Breast epithelium (tissue), 4 donors: ENCODE data around the gene FAM200A. TPM values are rescaled to one million over a fixed set of nuclear protein-coding genes. Genes with fewer than 3 reads are reported as not detected.
"Not testable (repeated sequence)": the region's sequence is repeated elsewhere in the genome, so short reads cannot be mapped to it uniquely, and the experiment has no call there.

ENCODE experiments used
- DNase-seq, 2 donors: peaks; one replicate each; pipeline ENCODE4 v3.0.0-alpha.2; 2019; ENCODE audit warnings: low spot score in 2 of 2
- H3K27ac ChIP-seq, 2 donors: fragments of 200-600 bp; sonication (generic) in 1 of 2; one replicate each; pipeline ENCODE4 v1.5.1; 2016 to 2019; ENCODE audit warnings: mild to moderate bottlenecking in 1 of 2
- H3K27me3 ChIP-seq, 2 donors: fragments of 200-600 bp; sonication (generic) in 1 of 2; one replicate each; pipeline versions ENCODE4 v1.5.1 to v1.6.0; 2017 to 2019; ENCODE audit warnings: control low read depth in 1 of 2, mild to moderate bottlenecking in 1 of 2
- H3K36me3 ChIP-seq: fragments of 200-600 bp; one replicate; pipeline ENCODE4 v1.5.1; 2019
- H3K4me1 ChIP-seq, 2 donors: fragments of 200-600 bp; sonication (generic); one replicate each; pipeline ENCODE4 v1.5.1; 2016 to 2019; ENCODE audit warnings: control low read depth in 1 of 2
- H3K4me3 ChIP-seq, 3 donors: fragments of 200-600 bp; sonication (generic); 1 replicate in 2 of 3; 2 replicates in 1 of 3; pipeline ENCODE4 v1.5.1; 2016 to 2019; ENCODE audit warnings: mild to moderate bottlenecking in 3 of 3, moderate library complexity in 2 of 3
- H3K9me3 ChIP-seq, 2 donors: fragments of 200-600 bp; sonication (generic) in 1 of 2; one replicate each; pipeline ENCODE4 v1.5.1; 2016 to 2019; ENCODE audit warnings: control low read depth in 1 of 2
- CTCF ChIP-seq, 3 donors: fragments of 450-650 bp; IDR thresholded peaks; one replicate each; pipeline ENCODE4 v1.5.1; 2016 to 2017; ENCODE audit warnings: antibody characterized with exemption in 3 of 3, mild to moderate bottlenecking in 3 of 3, moderate library complexity in 3 of 3
- POLR2A ChIP-seq: fragments of 450-650 bp; IDR thresholded peaks from one replicate; pipeline ENCODE4 v1.6.1; 2016; ENCODE audit warnings: antibody characterized with exemption, mild to moderate bottlenecking, moderate library complexity
- POLR2AphosphoS5 ChIP-seq, 3 donors: sonication (generic); formaldehyde crosslinking; IDR thresholded peaks; one replicate each; pipeline ENCODE4 v1.6.1; 2017; ENCODE audit warnings: antibody characterized with exemption in 3 of 3
- intact Hi-C: fragments of 100-400 bp; cut with DNase I; formaldehyde crosslinking; loops from one replicate; pipeline ENCODE4 v1.15.1; 2023; ENCODE audit warnings: low total_unique reads
- total RNA-seq, 3 donors: library from RNA; depleted of rRNA; stranded (reverse); fragments of >200 nt; gene quantifications; one replicate each; pipeline ENCODE4 v1.1.0, GENCODE V29; 2016

FAM200A gene
- total RNA-seq, 3 donors from 2014 or later: 2.6 to 10.2 (median 5.6) TPM

- Histone ChIP-seq H3K4me1 (no peaks in the 10 kb centered on the region), H3K27me3 (no peaks in the 10 kb centered on the region), H3K27ac (no peak overlapping the region), H3K4me3 (no peak overlapping the region), H3K9me3 (no peaks in the 10 kb centered on the region), H3K36me3 (peaks cover 3% of the 10 kb centered on the region)
- no peak for TF ChIP-seq POLR2A
- no peak for TF ChIP-seq POLR2AphosphoS5 (IDR thresholded peaks at IDR 0.05)
- TF ChIP-seq CTCF (IDR thresholded peaks at IDR 0.05): no peak
- DNase-seq: no peak
- intact Hi-C loops: no loop called here
Measured at GRCh38 chr7:99521399-99521798, 30.5 kb downstream of the FAM200A start.

DNA sequence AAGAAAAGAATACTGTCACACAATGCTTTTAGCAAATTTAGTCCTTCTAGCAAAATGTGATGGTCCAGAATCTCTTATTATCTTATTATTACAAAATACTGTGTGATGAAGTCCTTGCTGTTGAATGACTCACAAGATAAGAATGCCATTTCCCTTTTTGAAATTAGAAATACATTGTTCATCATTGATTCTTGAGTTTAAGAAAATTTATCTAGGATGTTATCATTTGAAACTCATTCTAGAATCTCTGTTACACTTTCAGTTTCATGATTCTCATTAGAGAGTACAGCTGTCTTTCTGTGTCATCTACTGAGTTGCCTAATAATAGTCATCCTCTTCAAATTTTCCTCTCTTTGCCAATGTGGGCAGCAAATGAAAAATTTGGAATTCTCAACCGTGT is 37.9 kb downstream of the FAM200A start:
- Histone ChIP-seq H3K27ac (no peak overlapping the region), H3K36me3 (peaks cover 6% of the 10 kb centered on the region), H3K4me1 (no peaks in the 10 kb centered on the region), H3K9me3 (no peaks in the 10 kb centered on the region), H3K4me3 (no peak overlapping the region), H3K27me3 (no peaks in the 10 kb centered on the region)
- no peak for DNase-seq
- intact Hi-C loops: no loop called here
- TF ChIP-seq POLR2AphosphoS5 (IDR thresholded peaks at IDR 0.05) (no peak), POLR2A (no peak), CTCF (IDR thresholded peaks at IDR 0.05) (no peak)

DNA sequence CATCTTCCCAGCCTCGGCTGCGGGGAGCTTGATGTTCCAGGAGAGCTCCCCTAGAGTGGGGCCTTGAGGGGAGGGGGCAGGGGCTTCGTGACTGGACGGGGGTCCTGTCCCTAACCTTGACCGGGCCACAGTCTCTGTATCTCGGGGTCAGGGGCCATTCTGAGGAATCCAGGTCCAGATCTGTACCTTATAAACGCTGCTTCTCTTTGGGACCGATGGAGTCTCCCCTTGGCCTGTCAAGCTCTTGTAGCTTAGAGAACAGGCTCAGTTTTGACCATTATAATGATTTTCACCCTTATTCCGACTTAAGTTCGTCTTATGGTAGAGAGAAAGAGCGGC is 46.6 kb downstream of the FAM200A start:
- TF ChIP-seq POLR2AphosphoS5 (IDR thresholded peaks at IDR 0.05) (no peak), POLR2A (no peak), CTCF (IDR thresholded peaks at IDR 0.05) (no peak)
- no peak for DNase-seq
- Histone ChIP-seq H3K4me1 (peaks cover 0 to 20% of the 10 kb centered on the region in 2 donors), H3K36me3 (no peaks in the 10 kb centered on the region), H3K4me3 (peak overlapping the region; percentile 73 to 87 (median 77)), H3K27me3 (no peaks in the 10 kb centered on the region), H3K27ac (peak overlapping the region; percentile 96), H3K9me3 (no peaks in the 10 kb centered on the region)
- intact Hi-C loops: no loop called here

DNA sequence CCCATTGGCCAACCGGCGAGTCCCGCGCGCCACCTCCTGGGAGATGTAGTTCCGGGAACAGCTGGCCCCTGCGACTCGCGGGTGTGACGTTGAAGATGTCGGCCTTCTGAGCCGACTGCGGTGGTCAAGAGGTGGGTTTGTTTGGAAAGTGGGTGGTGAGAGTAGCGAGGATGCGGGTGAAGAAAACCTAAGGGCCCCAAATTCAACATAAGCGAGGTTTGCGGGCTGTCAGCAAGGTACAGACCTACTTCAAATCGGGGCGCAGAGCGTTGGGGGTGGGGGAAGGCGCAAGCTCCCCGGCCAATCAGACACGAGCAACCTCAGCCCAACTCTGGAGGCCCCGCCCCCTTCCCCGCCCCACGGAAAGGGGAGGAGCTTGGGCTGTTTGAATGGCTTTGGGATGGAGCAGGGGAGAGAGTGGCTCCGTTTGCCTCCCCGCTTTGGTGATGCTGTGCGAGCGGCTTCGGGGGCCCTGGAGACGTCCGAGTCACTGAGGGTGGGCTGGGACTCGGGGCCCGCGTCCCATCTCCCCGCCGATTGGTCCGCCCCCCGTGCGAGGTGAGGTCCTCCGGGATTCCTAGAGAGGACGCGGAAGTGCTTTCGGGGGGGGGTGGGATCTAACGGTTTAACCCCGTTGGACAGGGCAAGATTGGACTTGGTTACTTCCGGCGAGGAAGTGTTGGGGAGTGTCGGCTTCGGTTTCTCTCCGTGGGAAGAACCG is 47.2 kb downstream of the FAM200A start, which contains the start of gene ZKSCAN5:
TSS of gene ZKSCAN5 (plus strand) at position 60 of the 721 bp plus-strand sequence. CDS start 1,383 bp downstream, outside the sequence.
- Histone ChIP-seq H3K4me3 (peak within 1 kb of the TSS; percentile 73 to 87 (median 77)), H3K36me3 (no peaks in the 10 kb centered on the region), H3K4me1 (peaks cover 0 to 20% of the 10 kb centered on the region in 2 donors), H3K9me3 (no peaks in the 10 kb centered on the region), H3K27me3 (no peaks in the 10 kb centered on the region), H3K27ac (peak within 1 kb of the TSS; percentile 96)
- intact Hi-C loops: no loop called here
- no peak for TF ChIP-seq CTCF (IDR thresholded peaks at IDR 0.05)
- peak; percentile 52 for TF ChIP-seq POLR2A
- TF ChIP-seq POLR2AphosphoS5 (IDR thresholded peaks at IDR 0.05): peak; percentile 62 to 84 (median 65)
- peak; percentile 98 to 99 for DNase-seq

DNA sequence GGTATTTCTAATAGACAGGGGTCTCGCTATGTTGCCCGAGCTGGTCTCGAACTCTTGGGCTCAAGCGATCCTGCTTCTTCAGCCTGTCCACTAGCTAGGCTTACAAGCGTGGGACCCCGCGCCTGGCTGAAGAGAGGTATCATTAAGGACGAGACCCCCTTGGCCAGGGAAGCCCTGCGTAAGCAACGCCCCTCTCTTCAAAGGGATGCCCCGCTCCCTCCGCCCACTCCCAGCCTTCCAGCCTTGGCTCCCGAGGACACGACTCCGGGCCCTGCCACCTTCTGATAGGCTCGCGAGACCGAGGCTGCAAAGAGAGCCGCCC is 47.7 kb downstream of the FAM200A start:
- H3K36me3 ChIP-seq: no peaks in the 10 kb centered on the region
- no peaks in the 10 kb centered on the region for H3K27me3 ChIP-seq
- peak overlapping the region; percentile 96 for H3K27ac ChIP-seq
- peak in 1 of 2 donors; percentile 98 for DNase-seq
- peak overlapping the region; percentile 73 to 87 (median 77) for H3K4me3 ChIP-seq
- peaks cover 0 to 20% of the 10 kb centered on the region in 2 donors for H3K4me1 ChIP-seq
- TF ChIP-seq POLR2A (peak; percentile 11), CTCF (IDR thresholded peaks at IDR 0.05) (no peak)
- intact Hi-C loops: no loop called here
- H3K9me3 ChIP-seq: no peaks in the 10 kb centered on the region

- intact Hi-C loops, H3K9me3 ChIP-seq, H3K36me3 ChIP-seq, H3K27ac ChIP-seq, DNase-seq, H3K27me3 ChIP-seq: not testable (repeated sequence)
- peaks cover 0 to 19% of the 10 kb centered on the region in 2 donors for H3K4me1 ChIP-seq
- H3K4me3 ChIP-seq: peak overlapping the region in 2 of 3 donors; percentile 87 to 98
Measured at GRCh38 chr7:99501236-99501635, 50.7 kb downstream of the FAM200A start.
